ENCODE results near the gene ANGPTL2. TPM values are rescaled to one million over a fixed set of nuclear protein-coding genes. Genes with fewer than 3 reads are reported as not detected.

Gene ANGPTL2
- total and polyA plus RNA-seq, 2 of the 4 experiments (the other 2 are of a cell fraction) = 9.5 to 25.1 TPM

- Histone ChIP-seq H3K79me1 (ENCODE audit: low read depth in 1 of 2, low read length in 2 of 2) (no peaks in the 10 kb centered on the region), H4K91ac (ENCODE audit: insufficient read depth, low read depth, low read length) (no peak overlapping the region), H4K5ac (ENCODE audit: low read depth, low read length) (no peak overlapping the region), H3K4me1 (ENCODE audit: control insufficient read depth, insufficient read depth, low read length) (peaks cover 8% of the 10 kb centered on the region), H2AK9ac (replicated peaks; ENCODE audit: low read depth, low read length, poor library complexity) (no peak overlapping the region), H3K36me3 (ENCODE audit: control insufficient read depth, insufficient read depth, low read length) (no peaks in the 10 kb centered on the region), H3K27me3 (ENCODE audit: control insufficient read depth, insufficient read depth, low read length) (no peaks in the 10 kb centered on the region), H2BK20ac (ENCODE audit: low read depth, low read length) (no peak overlapping the region), H3K56ac (ENCODE audit: extremely low read depth, insufficient read depth, low read length) (no peak overlapping the region), H2AK5ac (ENCODE audit: low read depth, low read length) (no peak overlapping the region), H4K8ac (ENCODE audit: low read depth in 2 of 2, low read length in 2 of 2) (no peak overlapping the region), H2BK15ac (ENCODE audit: low read depth, low read length) (no peak overlapping the region), H3K9me3 (ENCODE audit: control insufficient read depth, insufficient read depth, low read length) (no peaks in the 10 kb centered on the region), H3K4me2 (ENCODE audit: low read depth, low read length) (no peak overlapping the region), H3K4ac (ENCODE audit: low read depth, low read length) (0 out of 2 replicates have a peak overlapping the region, but pooled peaks have one; percentile 17), H3K9ac (ENCODE audit: low read depth, low read length) (no peak overlapping the region), H4K20me1 (ENCODE audit: insufficient read depth, low read length) (no peaks in the 10 kb centered on the region), H2BK5ac (ENCODE audit: low read depth, low read length, poor library complexity, severe bottlenecking) (no peak overlapping the region), H3K9me1 (ENCODE audit: insufficient read depth, low read length) (peaks cover 10% of the 10 kb centered on the region), H3K23ac (ENCODE audit: low read depth, low read length) (no peak overlapping the region), H3K14ac (replicated peaks; ENCODE audit: low read depth, low read length) (no peak overlapping the region), H2BK120ac (ENCODE audit: low read depth, low read length) (no peak overlapping the region), H2AFZ (replicated peaks; ENCODE audit: low read length, poor library complexity) (no peak overlapping the region), H3K18ac (ENCODE audit: low read depth, low read length) (no peak overlapping the region; the same call in 1 of the 2 replicates), H3K4me3 (ENCODE audit: insufficient read depth, low read depth, low read length) (no peak overlapping the region), H3K27ac (ENCODE audit: insufficient read depth, low read length) (no peak overlapping the region)
- BruUV-seq (replicated peaks) = no TSS peak
- intact Hi-C loops (cut with micrococcal nuclease) (no loop called here), dilution Hi-C loops (cut with HindIII; ENCODE audit: low sequenced_read_pairs, unreplicated experiment) (no loop called here), in situ Hi-C loops (cut with MboI; ENCODE audit: low sequenced_read_pairs) (no loop called here)
- POLR2A ChIA-PET (ENCODE audit: unreplicated experiment) = no interaction called here
- DNase-seq (peak; percentile 35), ATAC-seq (ENCODE audit: low read depth) (no peak)
- TF ChIP-seq, protein P1, sequence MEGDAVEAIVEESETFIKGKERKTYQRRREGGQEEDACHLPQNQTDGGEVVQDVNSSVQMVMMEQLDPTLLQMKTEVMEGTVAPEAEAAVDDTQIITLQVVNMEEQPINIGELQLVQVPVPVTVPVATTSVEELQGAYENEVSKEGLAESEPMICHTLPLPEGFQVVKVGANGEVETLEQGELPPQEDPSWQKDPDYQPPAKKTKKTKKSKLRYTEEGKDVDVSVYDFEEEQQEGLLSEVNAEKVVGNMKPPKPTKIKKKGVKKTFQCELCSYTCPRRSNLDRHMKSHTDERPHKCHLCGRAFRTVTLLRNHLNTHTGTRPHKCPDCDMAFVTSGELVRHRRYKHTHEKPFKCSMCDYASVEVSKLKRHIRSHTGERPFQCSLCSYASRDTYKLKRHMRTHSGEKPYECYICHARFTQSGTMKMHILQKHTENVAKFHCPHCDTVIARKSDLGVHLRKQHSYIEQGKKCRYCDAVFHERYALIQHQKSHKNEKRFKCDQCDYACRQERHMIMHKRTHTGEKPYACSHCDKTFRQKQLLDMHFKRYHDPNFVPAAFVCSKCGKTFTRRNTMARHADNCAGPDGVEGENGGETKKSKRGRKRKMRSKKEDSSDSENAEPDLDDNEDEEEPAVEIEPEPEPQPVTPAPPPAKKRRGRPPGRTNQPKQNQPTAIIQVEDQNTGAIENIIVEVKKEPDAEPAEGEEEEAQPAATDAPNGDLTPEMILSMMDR (conservative IDR thresholded peaks at IDR 0.05; ENCODE audit: low read depth, low read length) = no peak
- TF ChIP-seq RFX5 (IDR thresholded peaks at IDR 0.05; ENCODE audit: low read depth, low read length) (no peak), RCOR1 (IDR thresholded peaks at IDR 0.05; ENCODE audit: insufficient replicate concordance, low read length) (no peak), MXI1 (IDR thresholded peaks at IDR 0.05; ENCODE audit: borderline replicate concordance, low read depth, low read length) (no peak), FOS (IDR thresholded peaks at IDR 0.05; ENCODE audit: low read depth, low read length) (no peak), CEBPB (IDR thresholded peaks at IDR 0.05; ENCODE audit: low read depth, low read length) (no peak), MAZ (IDR thresholded peaks at IDR 0.05; ENCODE audit: borderline replicate concordance, low read depth, low read length) (no peak), CHD1 (IDR thresholded peaks at IDR 0.05; ENCODE audit: low read depth, low read length) (no peak), BHLHE40 (IDR thresholded peaks at IDR 0.05; ENCODE audit: low read depth, low read length) (no peak), USF2 (IDR thresholded peaks at IDR 0.05; ENCODE audit: low read depth, low read length) (no peak), MAFK (IDR thresholded peaks at IDR 0.05; ENCODE audit: low read depth, low read length) (no peak), POLR2A (IDR thresholded peaks at IDR 0.05; ENCODE audit: low read depth, low read length) (no peak), NFE2L2 (IDR thresholded peaks at IDR 0.05; ENCODE audit: low read depth, low read length) (no peak)
- TF ChIP-seq, protein P2, sequence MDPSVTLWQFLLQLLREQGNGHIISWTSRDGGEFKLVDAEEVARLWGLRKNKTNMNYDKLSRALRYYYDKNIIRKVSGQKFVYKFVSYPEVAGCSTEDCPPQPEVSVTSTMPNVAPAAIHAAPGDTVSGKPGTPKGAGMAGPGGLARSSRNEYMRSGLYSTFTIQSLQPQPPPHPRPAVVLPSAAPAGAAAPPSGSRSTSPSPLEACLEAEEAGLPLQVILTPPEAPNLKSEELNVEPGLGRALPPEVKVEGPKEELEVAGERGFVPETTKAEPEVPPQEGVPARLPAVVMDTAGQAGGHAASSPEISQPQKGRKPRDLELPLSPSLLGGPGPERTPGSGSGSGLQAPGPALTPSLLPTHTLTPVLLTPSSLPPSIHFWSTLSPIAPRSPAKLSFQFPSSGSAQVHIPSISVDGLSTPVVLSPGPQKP (IDR thresholded peaks at IDR 0.05; ENCODE audit: borderline replicate concordance, low read depth, low read length) = no peak
- CTCF ChIA-PET = no interaction called here
- 67% methylated on average over 1 of the region's 13 CpGs; no CpG with 5 or more reads in 1 of the 2 experiments for WGBS, 2 experiments (ENCODE audit: extremely low coverage in 2 of 2, insufficient read length in 1 of 2)
Measured at GRCh38 chr9:127154390-127155191, 32.2 kb upstream of the ANGPTL2 start.
